Thoracic aorta (tissue), 2 donors: ENCODE data around the gene NRG4. TPM values are rescaled to one million over a fixed set of nuclear protein-coding genes. Genes with fewer than 3 reads are reported as not detected.
"Not testable (repeated sequence)": the region's sequence is repeated elsewhere in the genome, so short reads cannot be mapped to it uniquely, and the experiment has no call there.

ENCODE experiments used
- ATAC-seq: fragments of 150-250 bp; one replicate; pipeline ENCODE4 v1.8.0; 2017; ENCODE audit warnings: low read depth; ENCODE audit not compliant: insufficient number of reproducible peaks, low FRiP score
- DNase-seq: peaks from one replicate; pipeline ENCODE4 v3.0.0-alpha.2; 2020; ENCODE audit warnings: low spot score
- H3K27ac ChIP-seq, 2 donors: fragments of 200-600 bp; sonication (generic); 1 replicate in 1 of 2; 2 replicates in 1 of 2; pipeline ENCODE4 v1.5.1; 2016; ENCODE audit warnings: mild to moderate bottlenecking in 2 of 2, moderate library complexity in 2 of 2
- H3K27me3 ChIP-seq: fragments of 200-600 bp; sonication (generic); replicated peaks from 2 replicates; pipeline ENCODE4 v1.6.0; 2016; ENCODE audit warnings: mild to moderate bottlenecking; ENCODE audit not compliant: insufficient read depth
- H3K36me3 ChIP-seq: fragments of 200-600 bp; sonication (generic); one replicate; pipeline ENCODE4 v1.5.1; 2016
- H3K4me1 ChIP-seq, 2 donors: fragments of 200-600 bp; sonication (generic); 1 replicate in 1 of 2; 2 replicates in 1 of 2; pipeline versions ENCODE4 v1.5.1 to v1.6.0; 2016; ENCODE audit warnings: low read depth in 2 of 2, mild to moderate bottlenecking in 1 of 2; ENCODE audit not compliant: control insufficient read depth in 1 of 2
- H3K4me3 ChIP-seq: fragments of 200-600 bp; sonication (generic); 2 replicates; pipeline ENCODE4 v1.5.1; 2016; ENCODE audit warnings: mild to moderate bottlenecking
- H3K9me3 ChIP-seq: fragments of 200-600 bp; sonication (generic); 2 replicates; pipeline ENCODE4 v1.5.1; 2016
- CTCF ChIP-seq: fragments of 200-600 bp; sonication (generic); IDR thresholded peaks from one replicate; pipeline ENCODE4 v1.5.1; 2019; ENCODE audit warnings: antibody characterized with exemption
- total RNA-seq, 2 donors: library from RNA; depleted of rRNA; stranded (reverse); fragments of >200 nt; gene quantifications; one replicate each; pipeline versions ENCODE4 v1.1.0 to v1.2.3, GENCODE V29; 2016

Gene NRG4
- total RNA-seq, 2 donors from 2014 or later = not detected

DNA sequence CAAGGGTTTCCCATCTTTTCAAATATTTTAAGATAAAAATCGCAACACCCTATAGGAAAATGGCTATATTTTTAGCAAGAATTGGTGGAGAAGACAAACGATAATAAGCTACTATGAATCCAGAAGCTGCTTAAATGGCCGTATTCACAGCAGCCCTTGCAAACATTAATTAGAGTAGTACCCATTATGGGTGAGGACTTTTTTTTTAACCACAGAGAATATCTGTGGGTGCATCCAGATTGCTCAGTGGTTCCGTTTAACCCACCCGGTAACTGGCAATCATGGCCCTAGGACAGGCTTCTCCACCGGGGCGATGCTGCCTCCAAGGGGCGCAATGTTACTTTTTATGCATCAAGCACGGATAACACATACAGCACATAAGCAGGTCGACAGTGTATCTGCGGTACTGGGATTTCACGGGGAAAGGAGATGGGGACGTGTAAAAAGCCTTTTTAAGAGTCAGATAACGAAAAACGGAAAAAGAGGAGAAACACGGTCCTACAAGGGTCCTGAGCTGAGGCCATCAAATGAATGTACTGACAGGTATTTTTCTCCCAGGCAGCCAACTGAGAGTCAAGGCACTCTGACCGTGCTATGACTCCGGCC is 46.6 kb upstream of the NRG4 start:
- no peak for ATAC-seq
- H3K27ac ChIP-seq = no peak overlapping the region
- no peaks in the 10 kb centered on the region for H3K36me3 ChIP-seq
- TF ChIP-seq CTCF = no peak
- no peaks in the 10 kb centered on the region for H3K27me3 ChIP-seq
- H3K4me3 ChIP-seq = peak overlapping the region; percentile 77
- no peaks in the 10 kb centered on the region for H3K9me3 ChIP-seq
- peaks cover 9 to 11% of the 10 kb centered on the region in 2 donors for H3K4me1 ChIP-seq
- DNase-seq = no peak

DNA sequence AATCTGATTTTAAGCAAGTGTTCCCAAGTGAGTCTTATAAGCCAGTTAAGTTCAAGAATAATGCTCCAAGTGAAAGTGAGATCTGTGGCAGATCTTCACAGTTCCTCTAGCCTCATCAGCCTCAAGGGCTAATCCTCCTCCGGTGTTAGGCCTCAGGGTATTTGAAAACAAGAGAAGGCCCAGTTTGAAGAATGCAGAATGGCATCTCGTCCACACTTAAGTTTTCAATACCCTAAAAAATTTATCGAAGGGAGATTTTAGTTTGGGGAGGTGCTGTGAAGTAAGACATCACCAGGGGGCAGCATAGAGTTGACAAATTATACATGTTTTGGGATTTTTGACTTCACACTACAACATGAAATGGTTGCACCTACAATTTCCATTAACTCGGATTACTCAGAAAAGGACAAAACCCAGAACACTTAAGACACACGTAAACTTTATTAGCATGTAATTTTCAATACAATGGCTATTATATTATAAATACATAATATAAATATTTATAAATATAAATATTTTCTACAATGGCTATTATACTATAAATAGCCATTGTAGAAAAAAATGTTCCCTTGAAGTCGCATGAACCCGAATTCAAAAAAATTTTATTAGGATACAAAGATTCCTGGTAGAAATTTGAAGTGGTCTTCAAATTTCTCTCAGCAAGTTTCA is 45.2 kb upstream of the NRG4 start:
- no peaks in the 10 kb centered on the region for H3K9me3 ChIP-seq
- peak overlapping the region; percentile 27 for H3K4me3 ChIP-seq
- ATAC-seq = no peak
- H3K4me1 ChIP-seq = peaks cover 9 to 11% of the 10 kb centered on the region in 2 donors
- H3K27ac ChIP-seq = peak overlapping the region in 1 of 2 donors; percentile 4
- H3K36me3 ChIP-seq = no peaks in the 10 kb centered on the region
- no peak for DNase-seq
- TF ChIP-seq CTCF = peak; percentile 62
- H3K27me3 ChIP-seq = no peaks in the 10 kb centered on the region

DNA sequence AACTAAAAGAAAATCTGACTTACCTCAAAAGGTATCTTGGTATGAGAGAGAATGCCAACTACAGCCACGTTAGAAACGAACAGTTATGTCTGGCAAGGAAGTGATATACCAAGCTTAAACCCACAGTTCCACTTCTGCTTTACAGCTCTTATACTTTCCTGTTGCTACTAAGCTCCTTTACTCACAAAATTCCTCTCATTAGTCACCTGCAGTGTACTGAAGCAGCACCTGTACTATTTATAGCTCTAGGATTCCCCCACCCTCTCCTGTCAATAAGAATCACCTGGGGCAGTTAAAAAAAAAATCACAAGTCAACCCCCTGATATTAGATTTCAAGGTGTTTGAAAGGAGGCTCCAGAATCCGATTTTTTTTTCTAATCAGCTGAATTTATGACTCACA is 44.7 kb upstream of the NRG4 start:
- H3K4me1 ChIP-seq = peaks cover 9 to 11% of the 10 kb centered on the region in 2 donors
- H3K9me3 ChIP-seq = no peaks in the 10 kb centered on the region
- TF ChIP-seq CTCF = no peak
- no peaks in the 10 kb centered on the region for H3K36me3 ChIP-seq
- peak overlapping the region; percentile 27 for H3K4me3 ChIP-seq
- DNase-seq (no peak), ATAC-seq (no peak)
- peak overlapping the region in 1 of 2 donors; percentile 4 for H3K27ac ChIP-seq
- H3K27me3 ChIP-seq = no peaks in the 10 kb centered on the region

- H3K9me3 ChIP-seq, H3K27me3 ChIP-seq: not testable (repeated sequence)
Measured at GRCh38 chr15:76054201-76054600, 42.0 kb upstream of the NRG4 start.

GRCh38 chr15:76038512-76038911 is 26.3 kb upstream of the NRG4 start:
- Histone ChIP-seq H3K27ac (no peak overlapping the region), H3K9me3 (peaks cover 4% of the 10 kb centered on the region), H3K4me1 (no peaks in the 10 kb centered on the region), H3K4me3 (no peak overlapping the region), H3K27me3 (no peaks in the 10 kb centered on the region), H3K36me3 (no peaks in the 10 kb centered on the region)
- ATAC-seq = no peak
- no peak for DNase-seq
- TF ChIP-seq CTCF = no peak

More at GRCh38 chr15:76054201-76054600, 42.0 kb upstream of the NRG4 start:
- DNase-seq, H3K4me3 ChIP-seq, H3K27ac ChIP-seq, ATAC-seq, H3K36me3 ChIP-seq, H3K4me1 ChIP-seq: not testable (repeated sequence)
